ENCODE measurements around the gene MRPL28.

GRCh38 chr16:397135-397661 lies 26.9 kb upstream of the MRPL28 start, which contains the start of gene NME4:
- no peak for TF ChIP-seq CTCF (IDR thresholded peaks at IDR 0.05)
- no peak for TF ChIP-seq POLR2A (IDR thresholded peaks at IDR 0.05)
